HEK293 (cell line): Measurements from ENCODE around the gene PLAAT5.

Experiments
- CTCF ChIA-PET: fragments of 350-600 bp; formaldehyde crosslinking; extraction: SDS; loops from one replicate; lab custom pipeline; 2021; ENCODE audit warnings: antibody characterized with exemption; lab: Yijun Ruan, JAX
- POLR2A ChIA-PET: fragments of 300-600 bp; formaldehyde crosslinking; extraction: SDS; loops from one replicate; lab custom pipeline; 2020; ENCODE audit warnings: antibody characterized with exemption, inconsistent platforms; lab: Yijun Ruan, JAX
- H3K27ac ChIP-seq: fragments of 200-500 bp; sonication (Bioruptor generic); 2 replicates; pipeline ENCODE4 v1.5.1; 2014; ENCODE audit warnings: low read depth, low read length, control low read depth, inconsistent platforms; ENCODE audit errors: extremely low read depth
- H3K36me3 ChIP-seq, 2 experiments: fragments of 200-500 bp in 1 of 2; sonication (Bioruptor generic) in 1 of 2; 1 replicate in 1 of 2; 2 replicates in 1 of 2; pipeline ENCODE4 v1.5.1; 2014 to 2017; ENCODE audit warnings: inconsistent platforms in 2 of 2, low read length in 2 of 2; ENCODE audit not compliant: control insufficient read depth in 2 of 2, insufficient read depth in 1 of 2
- H3K4me1 ChIP-seq: fragments of 200-500 bp; sonication (Bioruptor generic); 2 replicates; pipeline ENCODE4 v1.5.1; 2014; ENCODE audit warnings: mild to moderate bottlenecking, low read length, inconsistent platforms; ENCODE audit not compliant: control insufficient read depth, insufficient read depth
- H3K4me3 ChIP-seq: 2 replicates; pipeline ENCODE4 v1.5.1; 2011; ENCODE audit warnings: low read depth, mild to moderate bottlenecking, control low read depth, low read length, moderate library complexity
- H3K9me3 ChIP-seq: fragments of 200-500 bp; sonication (Bioruptor generic); 2 replicates; pipeline ENCODE4 v1.5.1; 2014; ENCODE audit warnings: low read depth, low read length, inconsistent platforms; ENCODE audit not compliant: control insufficient read depth, insufficient read depth
- FEZF1 ChIP-seq: fragments of 450-650 bp; formaldehyde crosslinking; IDR thresholded peaks from 2 replicates; pipeline ENCODE4 v1.5.1; 2016; ENCODE audit warnings: missing biosample characterization, missing genetic modification characterization
- GLI4 ChIP-seq: fragments of 450-650 bp; formaldehyde crosslinking; IDR thresholded peaks from 2 replicates; pipeline ENCODE4 v1.5.1; 2016; ENCODE audit warnings: missing biosample characterization, missing genetic modification characterization
- HIC1 ChIP-seq: fragments of 450-650 bp; formaldehyde crosslinking; IDR thresholded peaks from 2 replicates; pipeline ENCODE4 v1.5.1; 2016; ENCODE audit warnings: missing biosample characterization, missing genetic modification characterization
- INSM2 ChIP-seq: fragments of 450-650 bp; formaldehyde crosslinking; IDR thresholded peaks from 2 replicates; pipeline ENCODE4 v1.5.1; 2016; ENCODE audit warnings: missing biosample characterization, missing genetic modification characterization
- SCRT2 ChIP-seq: fragments of 450-650 bp; formaldehyde crosslinking; IDR thresholded peaks from 2 replicates; pipeline ENCODE4 v1.5.1; 2016; ENCODE audit warnings: missing biosample characterization, missing genetic modification characterization
- SP7 ChIP-seq: fragments of 450-650 bp; formaldehyde crosslinking; IDR thresholded peaks from 2 replicates; pipeline ENCODE4 v1.5.1; 2016; ENCODE audit warnings: missing biosample characterization, missing genetic modification characterization
- ZBTB11 ChIP-seq: fragments of 450-650 bp; formaldehyde crosslinking; conservative IDR thresholded peaks from 2 replicates; pipeline ENCODE4 v1.5.1; 2016; ENCODE audit warnings: low read depth, missing biosample characterization, missing genetic modification characterization
- ZBTB44 ChIP-seq: fragments of 450-650 bp; IDR thresholded peaks from 2 replicates; pipeline ENCODE4 v1.5.1; 2018; ENCODE audit warnings: missing biosample characterization, mild to moderate bottlenecking, missing genetic modification characterization
- ZEB2 ChIP-seq: fragments of 450-650 bp; formaldehyde crosslinking; IDR thresholded peaks from 2 replicates; pipeline ENCODE4 v1.5.1; 2016; ENCODE audit warnings: missing biosample characterization, missing genetic modification characterization
- ZFP41 ChIP-seq: fragments of 450-650 bp; formaldehyde crosslinking; IDR thresholded peaks from 2 replicates; pipeline ENCODE4 v1.5.1; 2016; ENCODE audit warnings: missing biosample characterization, missing genetic modification characterization, borderline replicate concordance
- ZNF112 ChIP-seq: fragments of 450-650 bp; formaldehyde crosslinking; IDR thresholded peaks from 2 replicates; pipeline ENCODE4 v1.5.0; 2017; ENCODE audit warnings: missing biosample characterization, missing genetic modification characterization
- ZNF140 ChIP-seq: fragments of 450-650 bp; formaldehyde crosslinking; IDR thresholded peaks from 2 replicates; pipeline ENCODE4 v1.5.1; 2016; ENCODE audit warnings: missing biosample characterization, missing genetic modification characterization
- ZNF2 ChIP-seq: fragments of 450-650 bp; formaldehyde crosslinking; IDR thresholded peaks from 2 replicates; pipeline ENCODE4 v1.5.1; 2016; ENCODE audit warnings: missing biosample characterization, missing genetic modification characterization
- ZNF266 ChIP-seq: fragments of 450-650 bp; formaldehyde crosslinking; IDR thresholded peaks from 2 replicates; pipeline ENCODE4 v1.5.1; 2016; ENCODE audit warnings: missing biosample characterization, missing genetic modification characterization, low read depth
- ZNF341 ChIP-seq: fragments of 450-650 bp; formaldehyde crosslinking; IDR thresholded peaks from 2 replicates; pipeline ENCODE4; 2016; ENCODE audit warnings: low read depth, missing biosample characterization, missing genetic modification characterization
- ZNF366 ChIP-seq: fragments of 450-650 bp; formaldehyde crosslinking; conservative IDR thresholded peaks from 2 replicates; pipeline ENCODE4 v1.5.1; 2016; ENCODE audit warnings: missing biosample characterization, missing genetic modification characterization
- ZNF423 ChIP-seq: fragments of 450-650 bp; formaldehyde crosslinking; IDR thresholded peaks from 2 replicates; pipeline ENCODE4 v1.5.1; 2016; ENCODE audit warnings: missing biosample characterization, missing genetic modification characterization
- ZNF473 ChIP-seq: fragments of 450-650 bp; formaldehyde crosslinking; IDR thresholded peaks from 2 replicates; pipeline ENCODE4 v1.5.1; 2017; ENCODE audit warnings: missing biosample characterization, missing genetic modification characterization
- ZNF48 ChIP-seq: fragments of 450-650 bp; formaldehyde crosslinking; IDR thresholded peaks from 2 replicates; pipeline ENCODE4 v1.5.1; 2016; ENCODE audit warnings: missing biosample characterization, missing genetic modification characterization
- ZNF518A ChIP-seq: fragments of 450-650 bp; formaldehyde crosslinking; conservative IDR thresholded peaks from 2 replicates; pipeline ENCODE4 v1.5.1; 2016; ENCODE audit warnings: low read depth, missing biosample characterization, missing genetic modification characterization
- ZNF623 ChIP-seq: fragments of 450-650 bp; formaldehyde crosslinking; IDR thresholded peaks from 2 replicates; pipeline ENCODE4 v1.5.1; 2016; ENCODE audit warnings: missing biosample characterization, missing genetic modification characterization
- ZNF629 ChIP-seq: fragments of 450-650 bp; formaldehyde crosslinking; IDR thresholded peaks from 2 replicates; pipeline ENCODE4 v1.5.1; 2017; ENCODE audit warnings: missing biosample characterization, missing genetic modification characterization
- ZNF664 ChIP-seq: fragments of 450-650 bp; formaldehyde crosslinking; IDR thresholded peaks from 2 replicates; pipeline ENCODE4 v1.5.1; 2016; ENCODE audit warnings: missing biosample characterization, missing genetic modification characterization
- ZNF843 ChIP-seq: fragments of 450-650 bp; formaldehyde crosslinking; IDR thresholded peaks from 2 replicates; pipeline ENCODE4 v1.5.1; 2016; ENCODE audit warnings: missing biosample characterization, missing genetic modification characterization
- ZSCAN16 ChIP-seq: fragments of 450-650 bp; formaldehyde crosslinking; IDR thresholded peaks from 2 replicates; pipeline ENCODE4 v1.5.1; 2016; ENCODE audit warnings: missing biosample characterization, missing genetic modification characterization

The PLAAT5 gene

GRCh38 chr11:63504933-63505586, 14.1 kb upstream of the PLAAT5 start (continued):
- TF ChIP-seq ZNF518A (tag by site-specific recombination) (no peak), FEZF1 (no peak), ZSCAN16 (no peak), ZNF48 (tag by site-specific recombination) (no peak), ZNF266 (tag by site-specific recombination) (no peak), ZNF664 (tag by site-specific recombination) (no peak), ZNF629 (no peak), ZNF843 (tag by site-specific recombination) (no peak), ZBTB11 (tag by site-specific recombination) (no peak)

GRCh38 chr11:63504054-63504453, 13.1 kb upstream of the PLAAT5 start:
- Histone ChIP-seq H3K4me3 (no peak overlapping the region), H3K9me3 (no peaks in the 10 kb centered on the region), H3K36me3 (no peaks in the 10 kb centered on the region), H3K4me1 (no peaks in the 10 kb centered on the region), H3K27ac (no peak overlapping the region)
- ChIA-PET CTCF (interaction anchor here (0.7 kb wide), 1 partner anchor 140 kb away, joined by 3 read pairs; no protein-coding TSS in a partner anchor), POLR2A (no interaction called here)
- no peak for TF ChIP-seq SP7 (tag by site-specific recombination)
- no peak for TF ChIP-seq INSM2 (tag by site-specific recombination)
- no peak for TF ChIP-seq ZNF2 (tag by site-specific recombination)
- TF ChIP-seq ZNF341, result no peak
- TF ChIP-seq ZNF112 (tag by site-specific recombination), result no peak
- TF ChIP-seq ZBTB44, result no peak
- TF ChIP-seq ZNF423 (tag by site-specific recombination), result no peak
- TF ChIP-seq ZEB2, result no peak
- TF ChIP-seq ZNF140 (tag by site-specific recombination), result no peak
- no peak for TF ChIP-seq GLI4 (tag by site-specific recombination)
- TF ChIP-seq ZFP41, result no peak
- TF ChIP-seq ZNF473, result no peak
- no peak for TF ChIP-seq SCRT2 (tag by site-specific recombination)
- TF ChIP-seq ZNF366 (tag by site-specific recombination), result no peak
- no peak for TF ChIP-seq HIC1
- no peak for TF ChIP-seq ZNF623
